Activated naive CD8-positive, alpha-beta T cell treated with anti-CD3 and anti-CD28 coated beads, Interleukin-2, amount 50 U/mL, for 24 hours (primary cell): ENCODE results near the gene BCL6B.
A peak's percentile ranks its signal among the peaks of the same experiment; 100 is the strongest.

Experiments
- ATAC-seq: fragments of 150-1000 bp; cut with Tn5 transposase; one replicate; pipeline ENCODE4 v1.10.0; 2021
- DNase-seq: peaks from one replicate; pipeline ENCODE4 v3.0.0; 2021
- H3K27ac Mint-ChIP-seq: one replicate; pipeline ENCODE4 v1.8.0; 2021; ENCODE audit warnings: mild to moderate bottlenecking, mixed read lengths
- H3K27me3 Mint-ChIP-seq: one replicate; pipeline ENCODE4 v1.8.0; 2021; ENCODE audit warnings: mixed read lengths
- H3K36me3 Mint-ChIP-seq: one replicate; pipeline ENCODE4 v1.8.0; 2021; ENCODE audit warnings: low read depth, mixed read lengths
- H3K4me1 Mint-ChIP-seq: one replicate; pipeline ENCODE4 v1.8.0; 2021; ENCODE audit warnings: mixed read lengths
- H3K4me3 Mint-ChIP-seq: one replicate; pipeline ENCODE4 v1.8.0; 2021; ENCODE audit warnings: mild to moderate bottlenecking, moderate library complexity, mixed read lengths
- H3K9me3 Mint-ChIP-seq: one replicate; pipeline ENCODE4 v1.8.0; 2021; ENCODE audit warnings: mixed read lengths

BCL6B gene

GRCh38 chr17:7001318-7001961 lies 21.4 kb upstream of the BCL6B start:
- H3K27ac Mint-ChIP-seq = no peak overlapping the region
- H3K4me3 Mint-ChIP-seq = no peak overlapping the region
- H3K4me1 Mint-ChIP-seq = peaks cover 1% of the 10 kb centered on the region
- no peaks in the 10 kb centered on the region for H3K9me3 Mint-ChIP-seq
- peak; percentile 58 for DNase-seq
- H3K27me3 Mint-ChIP-seq = no peaks in the 10 kb centered on the region
- H3K36me3 Mint-ChIP-seq = peaks cover 24% of the 10 kb centered on the region
- ATAC-seq = no peak

GRCh38 chr17:7002288-7003047 lies 20.4 kb upstream of the BCL6B start:
- Mint-ChIP-seq H3K9me3 (no peaks in the 10 kb centered on the region), H3K27ac (no peak overlapping the region), H3K4me1 (peaks cover 1% of the 10 kb centered on the region), H3K36me3 (peaks cover 19% of the 10 kb centered on the region), H3K4me3 (no peak overlapping the region), H3K27me3 (no peaks in the 10 kb centered on the region)
- DNase-seq = no peak
- ATAC-seq = no peak

GRCh38 chr17:7003745-7004144 lies 19.1 kb upstream of the BCL6B start:
- Mint-ChIP-seq H3K36me3 (peaks cover 13% of the 10 kb centered on the region), H3K4me1 (peaks cover 3% of the 10 kb centered on the region), H3K4me3 (no peak overlapping the region), H3K9me3 (no peaks in the 10 kb centered on the region), H3K27ac (no peak overlapping the region), H3K27me3 (no peaks in the 10 kb centered on the region)
- no peak for DNase-seq
- no peak for ATAC-seq

GRCh38 chr17:7004398-7005253 lies 18.2 kb upstream of the BCL6B start:
- H3K27me3 Mint-ChIP-seq = no peaks in the 10 kb centered on the region
- H3K9me3 Mint-ChIP-seq = no peaks in the 10 kb centered on the region
- H3K36me3 Mint-ChIP-seq = peaks cover 15% of the 10 kb centered on the region
- no peak overlapping the region for H3K4me3 Mint-ChIP-seq
- no peak overlapping the region for H3K27ac Mint-ChIP-seq
- peaks cover 12% of the 10 kb centered on the region for H3K4me1 Mint-ChIP-seq
- ATAC-seq = peak; percentile 95
- no peak for DNase-seq

GRCh38 chr17:7005716-7006115 lies 17.1 kb upstream of the BCL6B start:
- Mint-ChIP-seq H3K4me1 (peaks cover 20% of the 10 kb centered on the region), H3K9me3 (no peaks in the 10 kb centered on the region), H3K27ac (no peak overlapping the region), H3K27me3 (no peaks in the 10 kb centered on the region), H3K4me3 (no peak overlapping the region), H3K36me3 (peaks cover 15% of the 10 kb centered on the region)
- ATAC-seq (no peak), DNase-seq (no peak)

- DNase-seq = no peak
- no peaks in the 10 kb centered on the region for H3K9me3 Mint-ChIP-seq
- H3K27ac Mint-ChIP-seq = no peak overlapping the region
- peaks cover under 1% of the 10 kb centered on the region for H3K27me3 Mint-ChIP-seq
- ATAC-seq = no peak
- H3K4me3 Mint-ChIP-seq = no peak overlapping the region
- peaks cover 34% of the 10 kb centered on the region for H3K4me1 Mint-ChIP-seq
- H3K36me3 Mint-ChIP-seq = peaks cover 9% of the 10 kb centered on the region
Observed at GRCh38 chr17:7007143-7007542, 15.7 kb upstream of the BCL6B start.

- H3K27me3 Mint-ChIP-seq = peaks cover 3% of the 10 kb centered on the region
- ATAC-seq (no peak), DNase-seq (no peak)
- H3K4me3 Mint-ChIP-seq = peak overlapping the region; percentile 90
- peak overlapping the region; percentile 45 for H3K27ac Mint-ChIP-seq
- peaks cover 45% of the 10 kb centered on the region for H3K4me1 Mint-ChIP-seq
- H3K36me3 Mint-ChIP-seq = peaks cover 16% of the 10 kb centered on the region
- no peaks in the 10 kb centered on the region for H3K9me3 Mint-ChIP-seq
Observed at GRCh38 chr17:7010523-7010922, 12.3 kb upstream of the BCL6B start.

GRCh38 chr17:7011415-7011814 lies 11.4 kb upstream of the BCL6B start:
- Mint-ChIP-seq H3K4me1 (peaks cover 54% of the 10 kb centered on the region), H3K4me3 (peak overlapping the region; percentile 90), H3K9me3 (no peaks in the 10 kb centered on the region), H3K27ac (peak overlapping the region; percentile 100), H3K27me3 (peaks cover 3% of the 10 kb centered on the region), H3K36me3 (peaks cover 16% of the 10 kb centered on the region)
- no peak for DNase-seq
- ATAC-seq = no peak

- Mint-ChIP-seq H3K9me3 (no peaks in the 10 kb centered on the region), H3K27ac (peak overlapping the region; percentile 100), H3K4me1 (peaks cover 59% of the 10 kb centered on the region), H3K27me3 (peaks cover 3% of the 10 kb centered on the region), H3K36me3 (peaks cover 16% of the 10 kb centered on the region), H3K4me3 (peak overlapping the region; percentile 90)
- ATAC-seq = no peak
- no peak for DNase-seq
Observed at GRCh38 chr17:7011942-7012254, 11.0 kb upstream of the BCL6B start.

GRCh38 chr17:7014261-7014994 lies 8.4 kb upstream of the BCL6B start:
- Mint-ChIP-seq H3K27me3 (peaks cover 3% of the 10 kb centered on the region), H3K4me3 (peak overlapping the region; percentile 90), H3K27ac (peak overlapping the region; percentile 100), H3K9me3 (no peaks in the 10 kb centered on the region), H3K4me1 (peaks cover 68% of the 10 kb centered on the region), H3K36me3 (peaks cover 20% of the 10 kb centered on the region)
- peak; percentile 96 for DNase-seq
- ATAC-seq = peak; percentile 87

- Mint-ChIP-seq H3K9me3 (no peaks in the 10 kb centered on the region), H3K36me3 (peaks cover 20% of the 10 kb centered on the region), H3K27ac (peak overlapping the region; percentile 96), H3K27me3 (peaks cover 3% of the 10 kb centered on the region), H3K4me1 (peaks cover 62% of the 10 kb centered on the region), H3K4me3 (peak overlapping the region; percentile 90)
- DNase-seq = peak; percentile 82
- peak; percentile 45 for ATAC-seq
Observed at GRCh38 chr17:7014995-7015958, 7.6 kb upstream of the BCL6B start.

GRCh38 chr17:7016418-7016817 lies 6.4 kb upstream of the BCL6B start:
- Mint-ChIP-seq H3K4me3 (peak overlapping the region; percentile 90), H3K36me3 (peaks cover 20% of the 10 kb centered on the region), H3K9me3 (no peaks in the 10 kb centered on the region), H3K4me1 (peaks cover 59% of the 10 kb centered on the region), H3K27ac (peak overlapping the region; percentile 96), H3K27me3 (peaks cover 3% of the 10 kb centered on the region)
- ATAC-seq (no peak), DNase-seq (peak; percentile 41)
